ENCODE results near the gene RNF166. TPM values are rescaled to one million over a fixed set of nuclear protein-coding genes. Genes with fewer than 3 reads are reported as not detected.
A peak's percentile ranks its signal among the peaks of the same experiment; 100 is the strongest.

Gene RNF166
- total RNA-seq, 1 donor from 2014 or later: 14.2 TPM

DNA sequence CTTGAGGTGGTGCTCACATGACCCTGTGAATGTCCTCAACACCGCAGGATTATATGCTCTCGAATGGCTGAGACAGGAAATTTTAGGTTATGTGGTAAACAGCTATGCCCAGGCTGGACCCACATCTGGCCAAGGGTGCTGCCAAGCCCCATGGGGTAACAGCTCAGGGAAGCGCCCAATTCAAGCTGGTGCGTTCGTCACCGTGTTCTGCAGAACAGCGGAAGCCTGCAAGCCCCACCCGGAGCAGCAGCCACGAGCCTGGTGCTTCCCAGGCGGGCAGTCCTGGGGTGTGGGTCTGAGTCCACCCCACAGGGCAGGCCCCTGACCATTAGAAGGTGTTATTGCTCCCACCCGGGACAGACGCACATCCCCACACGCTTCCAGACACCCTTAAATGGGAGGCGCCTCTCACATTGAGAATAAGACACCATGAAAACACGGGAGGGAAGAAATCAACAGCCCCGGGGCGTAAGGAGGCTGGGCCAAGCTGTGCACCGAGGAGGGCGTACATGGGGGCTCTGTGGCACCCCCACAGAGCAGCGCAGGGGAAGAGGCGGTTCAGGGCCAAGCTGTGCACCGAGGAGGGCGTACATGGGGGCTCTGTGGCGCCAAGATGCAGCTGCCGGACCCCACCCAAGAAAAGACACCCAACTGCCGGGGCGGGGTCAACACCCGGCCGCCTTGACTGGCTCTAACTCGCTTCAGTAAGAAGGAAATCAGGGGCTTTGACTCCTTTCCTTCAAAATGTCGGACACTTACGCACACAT lies 52.4 kb downstream of the RNF166 start:
- Histone ChIP-seq H3K27me3 (ENCODE audit: low read depth) (no peaks in the 10 kb centered on the region), H3K9me3 (replicated peaks) (no peaks in the 10 kb centered on the region), H3K36me3 (peaks cover 36% of the 10 kb centered on the region), H3K27ac (replicated peaks) (no peak overlapping the region), H3K4me1 (peaks cover 30% of the 10 kb centered on the region), H3K4me3 (no peak overlapping the region)
- intact Hi-C loops (cut with micrococcal nuclease): no loop called here
- no peak for DNase-seq
- TF ChIP-seq, protein P1, sequence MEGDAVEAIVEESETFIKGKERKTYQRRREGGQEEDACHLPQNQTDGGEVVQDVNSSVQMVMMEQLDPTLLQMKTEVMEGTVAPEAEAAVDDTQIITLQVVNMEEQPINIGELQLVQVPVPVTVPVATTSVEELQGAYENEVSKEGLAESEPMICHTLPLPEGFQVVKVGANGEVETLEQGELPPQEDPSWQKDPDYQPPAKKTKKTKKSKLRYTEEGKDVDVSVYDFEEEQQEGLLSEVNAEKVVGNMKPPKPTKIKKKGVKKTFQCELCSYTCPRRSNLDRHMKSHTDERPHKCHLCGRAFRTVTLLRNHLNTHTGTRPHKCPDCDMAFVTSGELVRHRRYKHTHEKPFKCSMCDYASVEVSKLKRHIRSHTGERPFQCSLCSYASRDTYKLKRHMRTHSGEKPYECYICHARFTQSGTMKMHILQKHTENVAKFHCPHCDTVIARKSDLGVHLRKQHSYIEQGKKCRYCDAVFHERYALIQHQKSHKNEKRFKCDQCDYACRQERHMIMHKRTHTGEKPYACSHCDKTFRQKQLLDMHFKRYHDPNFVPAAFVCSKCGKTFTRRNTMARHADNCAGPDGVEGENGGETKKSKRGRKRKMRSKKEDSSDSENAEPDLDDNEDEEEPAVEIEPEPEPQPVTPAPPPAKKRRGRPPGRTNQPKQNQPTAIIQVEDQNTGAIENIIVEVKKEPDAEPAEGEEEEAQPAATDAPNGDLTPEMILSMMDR (IDR thresholded peaks at IDR 0.05; ENCODE audit: borderline replicate concordance): no peak

DNA sequence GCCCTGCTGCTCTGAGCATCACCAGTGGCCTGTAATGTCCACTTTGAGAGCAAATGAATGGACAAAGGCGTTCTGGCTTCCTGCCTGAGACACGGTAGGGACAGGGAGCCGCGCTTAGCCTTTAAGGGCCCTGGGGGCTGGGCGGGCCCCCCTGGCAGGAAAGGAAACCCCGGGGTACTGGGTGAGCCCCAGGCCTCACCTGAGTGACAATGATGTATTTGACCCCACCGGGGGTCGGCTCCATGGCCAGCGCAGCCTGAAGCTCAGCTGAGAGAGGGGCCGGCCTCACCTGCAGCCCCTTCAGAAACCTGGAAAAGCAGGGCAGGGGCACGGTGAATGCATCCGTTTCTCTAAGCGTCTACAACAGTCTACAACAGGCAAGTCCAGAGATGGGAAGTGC lies 53.1 kb downstream of the RNF166 start:
- H3K9me3 ChIP-seq (replicated peaks): no peaks in the 10 kb centered on the region
- H3K4me3 ChIP-seq: no peak overlapping the region
- H3K4me1 ChIP-seq: peaks cover 30% of the 10 kb centered on the region
- no peak overlapping the region for H3K27ac ChIP-seq (replicated peaks)
- DNase-seq: no peak
- intact Hi-C loops (cut with micrococcal nuclease): no loop called here
- peaks cover 33% of the 10 kb centered on the region for H3K36me3 ChIP-seq
- H3K27me3 ChIP-seq (ENCODE audit: low read depth): no peaks in the 10 kb centered on the region
- TF ChIP-seq, protein P1 (IDR thresholded peaks at IDR 0.05; ENCODE audit: borderline replicate concordance): no peak

DNA sequence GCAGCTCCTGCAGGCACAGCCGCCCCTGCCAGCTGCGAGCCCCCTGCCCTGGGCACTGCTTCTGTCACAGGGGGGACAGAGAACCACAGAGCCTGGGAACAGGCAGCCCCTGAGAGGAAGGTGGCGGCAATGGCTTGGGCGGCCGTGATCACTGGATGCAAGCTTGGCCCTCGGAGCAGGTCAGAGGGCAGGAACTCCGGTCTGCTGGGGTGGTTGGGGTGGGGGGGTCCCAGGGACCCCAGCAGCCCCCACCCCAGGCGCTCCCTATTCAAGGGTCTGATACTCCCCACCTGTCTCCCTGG lies 53.5 kb downstream of the RNF166 start:
- H3K9me3 ChIP-seq (replicated peaks): no peaks in the 10 kb centered on the region
- H3K36me3 ChIP-seq: peaks cover 31% of the 10 kb centered on the region
- no peaks in the 10 kb centered on the region for H3K27me3 ChIP-seq (ENCODE audit: low read depth)
- intact Hi-C loops (cut with micrococcal nuclease): no loop called here
- no peak overlapping the region for H3K4me3 ChIP-seq
- H3K27ac ChIP-seq (replicated peaks): no peak overlapping the region
- no peak for DNase-seq
- TF ChIP-seq, protein P1 (IDR thresholded peaks at IDR 0.05; ENCODE audit: borderline replicate concordance): no peak
- H3K4me1 ChIP-seq: peaks cover 30% of the 10 kb centered on the region

DNA sequence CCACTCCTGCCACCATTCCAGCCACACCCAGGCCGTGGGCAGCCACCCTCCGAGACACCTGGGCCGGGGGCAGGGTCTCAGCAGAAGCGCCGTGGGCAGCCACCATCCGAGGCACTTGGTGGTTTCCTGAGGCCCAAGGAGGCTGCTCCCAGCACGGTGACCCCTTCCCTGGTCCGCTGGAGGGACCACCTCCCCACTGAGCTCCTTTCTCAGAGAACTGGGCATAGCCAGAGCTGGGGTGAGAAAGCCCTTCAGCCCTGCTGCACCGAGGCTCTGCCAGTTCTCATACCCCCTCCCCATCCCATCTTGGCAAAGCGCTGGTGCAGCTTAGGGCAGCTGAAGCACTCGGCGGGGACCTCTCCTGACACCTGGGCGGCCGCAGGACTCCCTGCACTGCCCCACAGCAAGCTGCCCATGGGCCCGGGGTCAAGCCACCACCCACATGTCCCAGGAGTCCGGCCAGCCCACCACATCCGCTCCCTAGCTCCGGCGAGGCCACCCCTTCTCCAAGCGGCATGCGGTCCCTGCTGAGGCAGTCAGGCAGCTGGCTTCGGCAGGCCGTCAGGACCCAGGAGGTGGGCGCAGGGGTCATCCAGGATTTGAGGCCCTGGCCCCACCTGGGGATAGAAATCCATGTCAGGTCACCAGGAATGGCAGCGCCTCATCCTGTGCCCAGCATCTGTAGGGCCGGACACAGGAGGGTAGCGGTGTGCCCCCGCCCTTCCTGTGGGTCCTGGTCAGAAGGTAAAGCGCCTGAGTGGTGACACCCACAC lies 54.0 kb downstream of the RNF166 start:
- Histone ChIP-seq H3K4me3 (peak overlapping the region; percentile 89), H3K36me3 (peaks cover 29% of the 10 kb centered on the region), H3K9me3 (replicated peaks) (no peaks in the 10 kb centered on the region), H3K4me1 (peaks cover 30% of the 10 kb centered on the region), H3K27me3 (ENCODE audit: low read depth) (no peaks in the 10 kb centered on the region), H3K27ac (replicated peaks) (peak overlapping the region; percentile 84)
- intact Hi-C loops (cut with micrococcal nuclease): no loop called here
- TF ChIP-seq, protein P1 (IDR thresholded peaks at IDR 0.05; ENCODE audit: borderline replicate concordance): no peak
- no peak for DNase-seq

DNA sequence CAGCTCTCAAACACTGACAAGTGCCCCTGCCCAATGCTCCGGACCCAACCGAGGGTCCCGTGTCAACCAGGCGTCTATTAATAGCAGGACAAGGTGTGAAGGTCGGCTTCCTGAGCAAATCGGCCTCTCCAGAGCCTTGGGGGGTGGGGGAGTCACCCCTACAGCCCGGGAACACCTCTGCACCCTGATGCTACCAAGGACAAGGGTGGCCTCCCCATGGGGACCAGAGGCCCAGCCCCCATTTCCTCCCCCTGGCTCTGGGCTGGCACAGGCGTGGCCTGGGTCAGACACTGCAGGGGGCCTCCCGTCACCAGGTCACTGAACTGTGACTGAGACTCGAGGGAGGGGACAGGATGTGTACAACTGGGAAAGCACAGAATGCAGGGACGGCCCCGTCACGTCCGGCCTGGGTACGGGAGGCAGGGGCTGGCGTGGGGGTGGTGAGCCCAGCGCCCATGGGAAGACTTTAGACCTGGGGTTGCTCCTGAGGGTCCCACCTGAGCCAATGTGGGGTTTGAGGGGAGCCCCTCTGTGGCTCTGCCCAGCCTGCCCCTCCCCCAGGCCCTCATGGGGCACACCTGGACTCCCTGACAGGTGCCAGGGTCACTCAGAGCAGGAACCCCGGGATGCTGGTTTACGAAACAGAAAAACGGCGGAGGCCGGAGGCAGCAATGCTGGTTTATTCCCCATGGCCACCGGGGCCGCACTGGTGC lies 54.8 kb downstream of the RNF166 start:
- H3K27me3 ChIP-seq (ENCODE audit: low read depth): no peaks in the 10 kb centered on the region
- peak overlapping the region; percentile 89 for H3K4me3 ChIP-seq
- H3K27ac ChIP-seq (replicated peaks): peak overlapping the region; percentile 84
- TF ChIP-seq, protein P1 (IDR thresholded peaks at IDR 0.05; ENCODE audit: borderline replicate concordance): no peak
- intact Hi-C loops (cut with micrococcal nuclease): no loop called here
- H3K9me3 ChIP-seq (replicated peaks): no peaks in the 10 kb centered on the region
- peak; percentile 48 for DNase-seq
- peaks cover 29% of the 10 kb centered on the region for H3K36me3 ChIP-seq
- peaks cover 30% of the 10 kb centered on the region for H3K4me1 ChIP-seq

Measured in left ventricle myocardium inferior (tissue), 1 donor.